HepG2 (cell line): Measurements from ENCODE around the gene CAPRIN1. TPM values are rescaled to one million over a fixed set of nuclear protein-coding genes. Genes with fewer than 3 reads are reported as not detected.

ENCODE experiments used
- ATF3 ChIP-seq: sonication (generic); formaldehyde crosslinking; IDR thresholded peaks from 2 replicates; pipeline ENCODE4 v1.4.0; 2020; ENCODE audit warnings: missing genetic modification reagents
- CENPX ChIP-seq: sonication (generic); formaldehyde crosslinking; IDR thresholded peaks from 2 replicates; pipeline ENCODE4 v1.9.0; 2021; ENCODE audit warnings: mild to moderate bottlenecking, missing genetic modification reagents, moderate library complexity
- CTCF ChIP-seq: sonication (generic); formaldehyde crosslinking; IDR thresholded peaks from 2 replicates; pipeline ENCODE4 v1.5.0; 2020; ENCODE audit warnings: mild to moderate bottlenecking, missing genetic modification reagents, moderate library complexity
- ELF1 ChIP-seq: sonication (generic); formaldehyde crosslinking; IDR thresholded peaks from 2 replicates; pipeline ENCODE4 v1.4.0; 2020; ENCODE audit warnings: missing genetic modification reagents
- FOSL2 ChIP-seq: sonication (generic); formaldehyde crosslinking; IDR thresholded peaks from 2 replicates; pipeline ENCODE4 v1.4.0; 2020; ENCODE audit warnings: missing genetic modification reagents
- HNF4G ChIP-seq, 2 experiments: sonication (generic) in 1 of 2; formaldehyde crosslinking in 1 of 2; IDR thresholded peaks; 2 replicates each; pipeline versions ENCODE4 v1.4.0 to v1.6.1; 2011 to 2020; ENCODE audit warnings: borderline replicate concordance in 2 of 2, low read depth in 2 of 2, mild to moderate bottlenecking in 2 of 2, low read length in 1 of 2, missing genetic modification reagents in 1 of 2, moderate library complexity in 1 of 2
- JUNB ChIP-seq: sonication (generic); formaldehyde crosslinking; IDR thresholded peaks from 2 replicates; pipeline ENCODE4 v1.8.0; 2022; ENCODE audit warnings: missing genetic modification reagents, mild to moderate bottlenecking, borderline replicate concordance
- MAF1 ChIP-seq: sonication (generic); formaldehyde crosslinking; IDR thresholded peaks from 2 replicates; pipeline ENCODE4 v1.5.0; 2020; ENCODE audit warnings: missing genetic modification reagents, borderline replicate concordance
- MTF1 ChIP-seq: sonication (generic); formaldehyde crosslinking; IDR thresholded peaks from 2 replicates; pipeline ENCODE4 v1.5.0; 2020; ENCODE audit warnings: missing genetic modification reagents
- MXI1 ChIP-seq: IDR thresholded peaks from 3 replicates; pipeline ENCODE4 v1.6.1; 2012; ENCODE audit warnings: low read depth, low read length, inconsistent platforms, borderline replicate concordance
- TBX2 ChIP-seq: sonication (generic); formaldehyde crosslinking; IDR thresholded peaks from 2 replicates; pipeline ENCODE4 v1.5.0; 2020; ENCODE audit warnings: missing genetic modification reagents, mild to moderate bottlenecking, borderline replicate concordance
- TBX3 ChIP-seq: fragments of 450-650 bp; IDR thresholded peaks from 2 replicates; pipeline ENCODE4 v1.6.1; 2017; ENCODE audit warnings: antibody characterized with exemption, mild to moderate bottlenecking, inconsistent platforms, borderline replicate concordance
- U2AF2 ChIP-seq: fragments of 200-400 bp; formaldehyde crosslinking; IDR thresholded peaks from 2 replicates; pipeline ENCODE4 v1.6.1; 2017; ENCODE audit warnings: low read depth, mild to moderate bottlenecking, low read length
- USF2 ChIP-seq, 2 experiments: sonication (generic) in 1 of 2; formaldehyde crosslinking in 1 of 2; IDR thresholded peaks; 2 replicates each; pipeline versions ENCODE4 v1.5.1 to v1.6.1; 2011 to 2020; ENCODE audit warnings: borderline replicate concordance in 1 of 2, low read depth in 1 of 2, low read length in 1 of 2, mild to moderate bottlenecking in 1 of 2, missing genetic modification reagents in 1 of 2, moderate library complexity in 1 of 2
- ZMYM2 ChIP-seq: sonication (generic); formaldehyde crosslinking; IDR thresholded peaks from 2 replicates; pipeline ENCODE4 v1.8.0; 2022; ENCODE audit warnings: mild to moderate bottlenecking, missing genetic modification reagents
- ZNF225 ChIP-seq: sonication (generic); formaldehyde crosslinking; IDR thresholded peaks from 2 replicates; pipeline ENCODE4 v1.4.0; 2020; ENCODE audit warnings: mild to moderate bottlenecking, missing genetic modification reagents
- ZNF280D ChIP-seq: sonication (generic); formaldehyde crosslinking; IDR thresholded peaks from 2 replicates; pipeline ENCODE4 v1.5.1; 2020; ENCODE audit warnings: mild to moderate bottlenecking, missing genetic modification reagents
- ZNF317 ChIP-seq: sonication (generic); formaldehyde crosslinking; IDR thresholded peaks from 2 replicates; pipeline ENCODE4 v1.5.0; 2020; ENCODE audit warnings: mild to moderate bottlenecking, missing genetic modification reagents
- ZNF496 ChIP-seq: sonication (generic); formaldehyde crosslinking; IDR thresholded peaks from 2 replicates; pipeline ENCODE4 v1.8.1; 2023; ENCODE audit warnings: mild to moderate bottlenecking, moderate library complexity, missing genetic modification reagents; ENCODE audit not compliant: insufficient replicate concordance
- ZNF724P ChIP-seq: sonication (generic); formaldehyde crosslinking; IDR thresholded peaks from 2 replicates; pipeline ENCODE4 v1.8.0; 2022; ENCODE audit warnings: missing genetic modification reagents, borderline replicate concordance
- ZSCAN12 ChIP-seq: sonication (generic); formaldehyde crosslinking; IDR thresholded peaks from 2 replicates; pipeline ENCODE4 v1.9.0; 2021; ENCODE audit warnings: mild to moderate bottlenecking, missing genetic modification reagents
- polyA plus RNA-seq, 8 experiments: library from polyadenylated mRNA; depleted of rRNA in 3 of 8; stranded (reverse) in 7 of 8; unstranded in 1 of 8; fragments of >200 nt; fragmentation: Illumina TruSeq in 4 of 8; extraction: Trizol in 4 of 8; gene quantifications; 2 replicates each; pipeline versions ENCODE4 v1.2.1 to v1.2.3, GENCODE V29; 2011 to 2016; ENCODE audit warnings: low read depth in 4 of 8, missing spikeins in 1 of 8, mixed read lengths in 1 of 8; ENCODE audit not compliant: insufficient read depth in 1 of 8
- total RNA-seq, 5 experiments: library from RNA; depleted of rRNA; stranded (reverse); fragments of >200 nt; fragmentation: Illumina TruSeq; extraction: Trizol; gene quantifications; 2 replicates each; pipeline ENCODE4 v1.2.3, GENCODE V29; 2016; ENCODE audit warnings: low read depth in 1 of 5

The CAPRIN1 gene
- total and polyA plus RNA-seq, 2 of the 13 experiments (the other 11 are each of a cell fraction or from before 2014, with no cell fraction given), result 114 to 162 TPM

GRCh38 chr11:34051349-34052035 is at the start of gene CAPRIN1 (continued):
- no peak for TF ChIP-seq ELF1 (CRISPR knock-in tag)
- peak; percentile 74; the same call in 1 of the 2 replicates for TF ChIP-seq TBX3
- TF ChIP-seq ZNF496 (CRISPR knock-in tag), result no peak
- peak; percentile 44 for TF ChIP-seq CTCF (CRISPR knock-in tag)
- no peak for TF ChIP-seq USF2 (IDR thresholded peaks at IDR 0.05; ENCODE audit: low read depth, low read length)
- no peak for TF ChIP-seq USF2 (CRISPR knock-in tag; IDR thresholded peaks at IDR 0.05; ENCODE audit: borderline replicate concordance)
- 0 out of 2 replicates have a peak, but pooled peaks have one; percentile 72 for TF ChIP-seq ZNF724P
- TF ChIP-seq MAF1 (CRISPR knock-in tag), result no peak
- 0 out of 2 replicates have a peak, but pooled peaks have one; percentile 4 for TF ChIP-seq FOSL2 (CRISPR knock-in tag)
- peak; percentile 66; the same call in 1 of the 2 replicates for TF ChIP-seq TBX2
- TF ChIP-seq ZNF225 (CRISPR knock-in tag), result peak; percentile 72; the same call in 1 of the 2 replicates
- TF ChIP-seq JUNB, result peak; percentile 24; the same call in 1 of the 2 replicates
- TF ChIP-seq ZMYM2 (CRISPR knock-in tag), result no peak
- no peak for TF ChIP-seq CENPX (CRISPR knock-in tag)
- TF ChIP-seq U2AF2, result no peak
- no peak for TF ChIP-seq ATF3 (CRISPR knock-in tag)
- 0 out of 2 replicates have a peak, but pooled peaks have one; percentile 20 for TF ChIP-seq MTF1
- TF ChIP-seq ZSCAN12, result no peak
- no peak for TF ChIP-seq HNF4G (IDR thresholded peaks at IDR 0.05; ENCODE audit: borderline replicate concordance, low read depth, low read length)
- TF ChIP-seq HNF4G (CRISPR knock-in tag; IDR thresholded peaks at IDR 0.05; ENCODE audit: borderline replicate concordance, low read depth), result no peak
- no peak for TF ChIP-seq ZNF280D (CRISPR knock-in tag)
- peak; percentile 46; the same call in 1 of the 3 replicates for TF ChIP-seq MXI1
- TF ChIP-seq ZNF317, result 0 out of 2 replicates have a peak, but pooled peaks have one; percentile 50
